Panc1 (cell line): Measurements from ENCODE around the gene ABCC8.

Experiments
- CTCF ChIP-seq: fragments of 450-650 bp; IDR thresholded peaks from 2 replicates; pipeline ENCODE4 v1.5.1; 2017; ENCODE audit warnings: mild to moderate bottlenecking
- POLR2AphosphoS5 ChIP-seq: IDR thresholded peaks from 2 replicates; pipeline ENCODE4 v1.6.1; 2012; ENCODE audit warnings: mild to moderate bottlenecking, low read depth, low read length, moderate library complexity
- REST ChIP-seq, 2 experiments: IDR thresholded peaks; 2 replicates each; pipeline ENCODE4 v1.6.1; 2011 to 2012; ENCODE audit warnings: low read depth in 2 of 2, control low read depth in 1 of 2, low read length in 1 of 2, mild to moderate bottlenecking in 1 of 2, moderate library complexity in 1 of 2; ENCODE audit not compliant: insufficient read depth in 1 of 2
- SIN3A ChIP-seq: IDR thresholded peaks from 2 replicates; pipeline ENCODE4 v1.6.1; 2012; ENCODE audit warnings: low read depth, mild to moderate bottlenecking, low read length, moderate library complexity, borderline replicate concordance; ENCODE audit not compliant: insufficient read depth
- TCF7L2 ChIP-seq: IDR thresholded peaks from 2 replicates; pipeline ENCODE4 v1.6.1; 2011; ENCODE audit warnings: mild to moderate bottlenecking, low read depth, low read length, inconsistent platforms

- TF ChIP-seq CTCF: no peak
- TF ChIP-seq TCF7L2: no peak
- no peak for TF ChIP-seq POLR2AphosphoS5
- TF ChIP-seq SIN3A: no peak
- no peak for TF ChIP-seq REST (IDR thresholded peaks at IDR 0.05; ENCODE audit: insufficient read depth in 1 of 2, low read depth in 2 of 2, low read length in 1 of 2)
Measured at GRCh38 chr11:17524221-17524620, 47.6 kb upstream of the ABCC8 start.
